ENCODE results near the gene B3GALNT2. TPM values are rescaled to one million over a fixed set of nuclear protein-coding genes. Genes with fewer than 3 reads are reported as not detected.
"Not testable (repeated sequence)": the region's sequence is repeated elsewhere in the genome, so short reads cannot be mapped to it uniquely, and the experiment has no call there.

B3GALNT2 gene
- total and polyA plus RNA-seq, 12 donors = 2.6 to 26.6 (median 21.4) TPM

- Histone ChIP-seq H3K27ac (no peak overlapping the region), H3K4me1 (no peaks in the 10 kb centered on the region), H3K9me3 (peaks cover 0 to 9% (median 0%) of the 10 kb centered on the region in 11 donors), H3K4me3 (no peak overlapping the region), H3K36me3 (peaks cover 0 to 78% (median 21%) of the 10 kb centered on the region in 9 donors), H3K27me3 (no peaks in the 10 kb centered on the region)
- intact Hi-C loops (cut with DNase I) = no loop called here
- no peak for ATAC-seq
- no peak for TF ChIP-seq CTCF (IDR thresholded peaks at IDR 0.05)
- 98 to 100% methylated on average over 5 of the region's 5 CpGs for WGBS, 2 donors
- no peak for DNase-seq
Measured at GRCh38 chr1:235483090-235483489, 21.2 kb downstream of the B3GALNT2 start.

- no peak for TF ChIP-seq CTCF (IDR thresholded peaks at IDR 0.05)
Measured at GRCh38 chr1:235473806-235474205, 30.4 kb downstream of the B3GALNT2 start.

GRCh38 chr1:235470741-235471439 is 33.4 kb downstream of the B3GALNT2 start:
- Histone ChIP-seq H3K27me3 (no peaks in the 10 kb centered on the region), H3K27ac (no peak overlapping the region), H3K4me1 (no peaks in the 10 kb centered on the region), H3K4me3 (no peak overlapping the region), H3K9me3 (no peaks in the 10 kb centered on the region), H3K36me3 (peaks cover 0 to 85% (median 8%) of the 10 kb centered on the region in 9 donors)
- TF ChIP-seq CTCF (IDR thresholded peaks at IDR 0.05) = no peak
- intact Hi-C loops (cut with DNase I) = no loop called here
- 78 to 87% methylated on average over 6 of the region's 6 CpGs for WGBS, 2 donors
- DNase-seq = no peak
- ATAC-seq = no peak

More at GRCh38 chr1:235473806-235474205, 30.4 kb downstream of the B3GALNT2 start:
- Histone ChIP-seq H3K9me3 (no peaks in the 10 kb centered on the region), H3K4me1 (no peaks in the 10 kb centered on the region), H3K36me3 (peaks cover 0 to 86% (median 8%) of the 10 kb centered on the region in 9 donors), H3K27me3 (no peaks in the 10 kb centered on the region), H3K27ac (no peak overlapping the region), H3K4me3 (no peak overlapping the region)
- 83 to 87% methylated on average over 1 of the region's 1 CpG for WGBS, 2 donors
- DNase-seq (no peak), ATAC-seq (no peak)
- intact Hi-C loops (cut with DNase I) = no loop called here

- H3K4me3 ChIP-seq; H3K9me3 ChIP-seq; intact Hi-C loops (cut with DNase I); H3K27me3 ChIP-seq; H3K4me1 ChIP-seq; ATAC-seq; H3K27ac ChIP-seq; DNase-seq: not testable (repeated sequence)
- H3K36me3 ChIP-seq = peaks cover 0 to 86% (median 8%) of the 10 kb centered on the region in 9 donors
- 96 to 98% methylated on average over 2 of the region's 2 CpGs for WGBS, 2 donors
Measured at GRCh38 chr1:235469897-235470296, 34.4 kb downstream of the B3GALNT2 start.

GRCh38 chr1:235468970-235469369 is 35.3 kb downstream of the B3GALNT2 start:
- H3K27me3 ChIP-seq = no peaks in the 10 kb centered on the region
- peaks cover 0 to 91% (median 8%) of the 10 kb centered on the region in 9 donors for H3K36me3 ChIP-seq
- H3K9me3 ChIP-seq = no peaks in the 10 kb centered on the region
- intact Hi-C loops (cut with DNase I) = no loop called here
- WGBS, 2 donors = 90 to 94% methylated on average over 4 of the region's 4 CpGs
- H3K4me1 ChIP-seq = no peaks in the 10 kb centered on the region
- no peak for DNase-seq
- no peak overlapping the region for H3K27ac ChIP-seq
- TF ChIP-seq CTCF (IDR thresholded peaks at IDR 0.05) = no peak
- H3K4me3 ChIP-seq = no peak overlapping the region
- no peak for ATAC-seq
